Myocyte (in vitro differentiated cells): ENCODE measurements around the gene GAPVD1. TPM values are rescaled to one million over a fixed set of nuclear protein-coding genes. Genes with fewer than 3 reads are reported as not detected.
A peak's percentile ranks its signal among the peaks of the same experiment; 100 is the strongest.
"Not testable (repeated sequence)": the region's sequence is repeated elsewhere in the genome, so short reads cannot be mapped to it uniquely, and the experiment has no call there.

Experiments
- DNase-seq: peaks from one replicate; pipeline ENCODE4 v3.0.0-alpha.2; 2012; ENCODE audit warnings: low read depth
- total RNA-seq: library from RNA; depleted of rRNA; stranded (reverse); fragments of >200 nt; gene quantifications from 2 replicates; pipeline ENCODE4 v1.2.3, GENCODE V29; 2014

Gene GAPVD1
- total RNA-seq, 1 donor from 2014 or later, result 40.2 TPM

GRCh38 chr9:125297917-125298316, 36.3 kb downstream of the GAPVD1 start:
- DNase-seq, result no peak

GRCh38 chr9:125302241-125302640, 40.6 kb downstream of the GAPVD1 start:
- DNase-seq, result no peak

DNA sequence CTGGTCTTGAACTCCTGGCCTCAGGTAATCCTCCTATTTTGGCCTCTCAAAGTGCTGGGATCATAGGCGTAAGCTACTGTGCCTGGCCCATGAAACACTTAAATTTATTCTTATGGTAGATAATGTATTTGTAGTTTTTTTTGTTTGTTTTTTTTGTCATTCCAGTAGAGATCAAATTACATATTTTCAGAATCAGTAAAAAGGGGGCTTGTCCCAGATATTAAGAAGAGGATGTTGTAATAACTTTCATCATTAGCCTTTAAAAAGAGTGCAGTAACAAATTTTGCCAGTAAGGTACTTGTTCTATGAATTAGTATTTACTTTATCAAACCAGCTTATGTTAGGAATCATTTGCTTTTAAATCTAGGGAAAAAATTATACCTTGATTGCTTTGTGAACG, 42.6 kb downstream of the GAPVD1 start:
- no peak for DNase-seq

DNA sequence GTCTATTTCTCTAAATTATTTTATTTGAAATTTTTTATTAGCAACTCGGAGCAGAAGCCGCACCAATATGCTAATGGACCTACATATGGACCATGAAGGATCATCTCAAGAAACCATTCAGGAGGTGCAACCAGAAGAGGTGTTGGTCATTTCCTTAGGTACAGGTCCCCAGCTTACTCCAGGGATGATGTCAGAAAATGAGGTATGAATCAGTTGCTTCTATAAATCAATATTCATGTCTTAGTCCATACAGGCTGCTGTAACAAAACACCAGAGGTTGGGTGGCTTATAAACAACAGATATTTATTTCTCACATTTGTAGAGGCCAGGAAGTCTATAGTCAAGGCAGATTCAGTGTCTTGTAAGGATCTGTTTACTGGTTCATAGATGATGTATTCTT, 50.8 kb downstream of the GAPVD1 start:
- no peak for DNase-seq

GRCh38 chr9:125316359-125316758, 54.7 kb downstream of the GAPVD1 start:
- DNase-seq, result not testable (repeated sequence)

GRCh38 chr9:125317704-125318103, 56.1 kb downstream of the GAPVD1 start:
- no peak for DNase-seq

DNA sequence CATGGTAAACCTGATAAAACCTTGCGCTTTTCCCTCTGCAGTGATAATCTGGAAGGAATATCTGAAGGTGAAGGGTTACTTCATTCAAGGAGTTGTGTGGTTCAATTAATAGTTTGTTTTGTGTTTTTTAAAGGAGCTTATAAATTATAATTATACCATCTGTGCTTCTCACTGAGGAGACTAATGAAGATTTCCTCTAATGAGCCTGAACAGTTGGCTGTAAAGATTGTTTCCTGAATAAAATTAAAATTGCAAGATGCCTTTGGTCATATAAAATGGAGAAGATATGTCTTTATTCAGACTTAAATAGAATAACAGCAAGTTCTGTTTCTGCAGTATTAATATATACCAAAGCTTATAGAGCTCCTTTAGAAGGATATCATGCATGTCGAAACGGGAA, 59.9 kb downstream of the GAPVD1 start:
- no peak for DNase-seq

GRCh38 chr9:125323615-125324014, 62.0 kb downstream of the GAPVD1 start:
- no peak for DNase-seq

DNA sequence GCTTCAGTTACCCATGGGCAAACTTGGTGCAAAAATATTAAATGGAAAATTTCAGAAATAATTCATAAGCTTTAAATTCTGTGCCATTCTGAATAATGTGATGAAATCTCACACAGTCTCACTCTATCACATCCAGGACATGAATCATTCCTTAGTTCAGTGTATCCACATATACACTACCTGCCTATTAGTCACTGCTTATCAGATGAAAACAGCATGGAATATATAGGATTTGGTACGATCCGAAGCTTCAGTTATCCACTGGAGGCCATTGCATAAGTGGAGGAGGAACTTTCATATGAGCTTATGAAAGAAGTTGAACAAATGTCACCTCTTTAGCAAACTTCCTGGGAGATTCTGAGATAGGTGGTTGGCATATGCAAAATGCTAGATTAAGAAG, 64.2 kb downstream of the GAPVD1 start:
- no peak for DNase-seq

- DNase-seq, result no peak
These were observed 68.4 kb downstream of the GAPVD1 start for GRCh38 chr9:125329978-125330377.

GRCh38 chr9:125330587-125330986, 69.0 kb downstream of the GAPVD1 start:
- no peak for DNase-seq

GRCh38 chr9:125332527-125332926, 70.9 kb downstream of the GAPVD1 start:
- peak; percentile 85 for DNase-seq

GRCh38 chr9:125337236-125337635, 75.6 kb downstream of the GAPVD1 start:
- no peak for DNase-seq

GRCh38 chr9:125338929-125339328, 77.3 kb downstream of the GAPVD1 start:
- no peak for DNase-seq

- no peak for DNase-seq
These were observed 79.9 kb downstream of the GAPVD1 start for GRCh38 chr9:125341566-125341965.

DNA sequence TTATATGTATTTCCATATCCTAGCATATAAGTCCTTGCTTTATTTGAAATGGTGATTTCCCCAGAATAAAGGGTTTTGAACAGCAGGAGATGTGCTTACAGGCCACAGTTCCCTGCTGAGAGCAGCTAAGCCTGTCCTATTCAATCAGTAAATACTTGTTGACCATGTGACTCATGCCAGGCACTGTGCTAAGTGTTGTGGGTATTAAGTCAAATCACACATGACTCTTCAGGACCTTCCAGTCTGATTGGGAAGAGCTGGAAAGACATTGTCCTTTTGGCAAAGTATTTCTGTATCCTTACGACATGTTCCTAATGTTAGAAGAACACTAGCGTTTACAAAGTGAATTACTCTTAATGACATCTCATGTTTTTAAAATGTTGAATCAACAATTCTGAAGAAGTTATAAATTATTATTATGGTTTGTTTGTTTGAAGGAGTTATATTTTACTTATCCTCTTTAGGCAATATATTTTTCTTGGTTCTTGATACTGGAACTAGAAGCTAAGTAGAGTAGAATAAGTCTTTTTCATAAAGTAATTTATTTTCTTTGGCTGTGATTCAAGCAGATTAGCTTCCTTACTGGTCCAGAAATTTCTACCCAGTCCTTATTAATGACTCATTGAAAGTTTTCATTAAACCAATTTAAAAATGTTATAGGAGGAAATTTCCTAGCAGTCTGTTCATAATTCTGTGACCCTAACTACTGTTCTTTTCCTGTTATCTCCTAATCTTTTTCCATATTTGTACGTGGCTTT, 82.1 kb downstream of the GAPVD1 start:
- peak; percentile 70 for DNase-seq

- DNase-seq, result no peak
These were observed 84.6 kb downstream of the GAPVD1 start for GRCh38 chr9:125346080-125346732.

- no peak for DNase-seq
These were observed 94.0 kb downstream of the GAPVD1 start for GRCh38 chr9:125355601-125356000.

- no peak for DNase-seq
These were observed 94.4 kb downstream of the GAPVD1 start for GRCh38 chr9:125356032-125356431.

- no peak for DNase-seq
These were observed 97.4 kb downstream of the GAPVD1 start for GRCh38 chr9:125359011-125359410.

DNA sequence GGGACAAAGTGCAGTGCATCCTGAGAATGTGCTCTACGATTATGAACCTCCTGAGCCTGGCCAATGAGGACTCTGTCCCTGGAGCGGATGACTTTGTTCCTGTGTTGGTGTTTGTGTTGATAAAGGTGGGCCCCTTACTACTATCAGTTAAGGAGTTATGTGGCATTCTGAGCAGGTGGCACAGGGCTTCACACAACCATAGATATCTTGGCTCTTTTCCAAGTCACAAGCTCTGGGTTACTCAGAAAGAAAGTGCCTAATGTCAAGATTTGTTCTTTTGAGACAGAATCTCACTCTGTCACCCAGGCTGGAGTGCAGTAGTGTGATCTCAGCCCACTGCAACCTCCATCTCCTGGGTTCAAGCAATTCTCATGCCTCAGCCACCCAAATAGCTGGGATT, 99.0 kb downstream of the GAPVD1 start:
- no peak for DNase-seq

GRCh38 chr9:125361837-125362531, 100.4 kb downstream of the GAPVD1 start:
- DNase-seq, result no peak
